Right lobe of liver (tissue), 4 donors: ENCODE measurements around the gene SPTLC2.

ENCODE experiments used
- CTCF ChIP-seq, 4 donors: fragments of 200-600 bp in 3 of 4; fragments of 450-650 bp in 1 of 4; IDR thresholded peaks; one replicate each; pipeline versions ENCODE4 v1.5.1 to v1.8.0; 2016 to 2022; ENCODE audit warnings: antibody characterized with exemption in 4 of 4, mild to moderate bottlenecking in 2 of 4
- POLR2A ChIP-seq: fragments of 450-650 bp; IDR thresholded peaks from one replicate; pipeline ENCODE4 v1.6.1; 2017; ENCODE audit warnings: antibody characterized with exemption, mild to moderate bottlenecking
- donor health status: DM: no; HTN: no; CAD: no.
- donor health status: DM: no; HTN: no; CAD: no.
- donor health status: DM: no; HTN: yes; CAD: no.

DNA sequence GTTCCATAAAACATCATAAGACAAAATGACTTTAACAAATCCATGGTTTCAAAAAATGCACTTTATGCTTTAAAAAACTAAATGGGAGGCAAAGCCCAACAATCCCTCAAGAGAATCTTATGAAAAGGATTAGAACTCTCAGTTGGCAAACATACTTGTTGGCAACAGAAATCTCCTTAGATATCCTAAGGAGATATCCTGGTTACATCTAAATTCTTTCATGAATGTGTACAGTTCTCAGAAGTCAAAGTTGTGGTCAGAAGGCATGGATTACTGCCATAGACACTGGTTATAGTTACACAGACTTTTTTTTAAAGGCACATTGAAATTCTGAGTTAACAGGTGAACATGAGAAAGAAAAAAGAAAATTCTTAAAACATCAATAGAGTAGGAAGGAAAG lies 100.3 kb downstream of the SPTLC2 start:
- TF ChIP-seq CTCF (IDR thresholded peaks at IDR 0.05): no peak
- no peak for TF ChIP-seq POLR2A
